WTC11 (cell line): ENCODE results near the gene PAX8. TPM values are rescaled to one million over a fixed set of nuclear protein-coding genes. Genes with fewer than 3 reads are reported as not detected.

Experiments
- ATAC-seq: fragments of 200-7000 bp; cut with Tn5 transposase; 2 replicates; pipeline ENCODE4 v1.10.0; 2021; ENCODE audit warnings: mild to moderate bottlenecking, moderate library complexity
- CTCF ChIA-PET: fragments of 300-600 bp; sonication (Branson Sonifier 250); formaldehyde crosslinking; loops from one replicate; lab custom pipeline; 2021; ENCODE audit warnings: antibody characterized with exemption; lab: Charles Lee
- POLR2A ChIA-PET: fragments of 350-600 bp; sonication (Branson Sonifier 250); formaldehyde crosslinking; loops from one replicate; lab custom pipeline; 2021; ENCODE audit warnings: antibody characterized with exemption; lab: Charles Lee
- DNase-seq: peaks from one replicate; pipeline ENCODE4 v3.0.0; 2021; ENCODE audit warnings: low spot score
- H3K27ac Mint-ChIP-seq: 2 replicates; pipeline ENCODE4 v1.8.0; 2021; ENCODE audit warnings: mixed read lengths
- H3K27me3 Mint-ChIP-seq: 2 replicates; pipeline ENCODE4 v1.8.0; 2021; ENCODE audit warnings: low read depth, mild to moderate bottlenecking, moderate library complexity, mixed read lengths
- H3K36me3 Mint-ChIP-seq: 2 replicates; pipeline ENCODE4 v1.8.0; 2021; ENCODE audit warnings: mixed read lengths
- H3K4me1 Mint-ChIP-seq: 2 replicates; pipeline ENCODE4 v1.8.0; 2022; ENCODE audit warnings: mixed read lengths
- H3K4me3 Mint-ChIP-seq: 2 replicates; pipeline ENCODE4 v1.8.0; 2021; ENCODE audit warnings: mild to moderate bottlenecking, moderate library complexity, mixed read lengths
- H3K9me3 Mint-ChIP-seq: 2 replicates; pipeline ENCODE4 v1.8.0; 2021; ENCODE audit warnings: mixed read lengths
- ATF1 ChIP-seq: sonication (generic); formaldehyde crosslinking; IDR thresholded peaks from 2 replicates; pipeline ENCODE4 v1.8.1; 2023; ENCODE audit warnings: mild to moderate bottlenecking, moderate library complexity, missing genetic modification reagents
- ESRRA ChIP-seq: sonication (generic); formaldehyde crosslinking; IDR thresholded peaks from 2 replicates; pipeline ENCODE4 v1.8.1; 2022; ENCODE audit warnings: mild to moderate bottlenecking, missing genetic modification reagents, borderline replicate concordance
- FOXK1 ChIP-seq: sonication (generic); formaldehyde crosslinking; IDR thresholded peaks from 2 replicates; pipeline ENCODE4 v1.8.0; 2022; ENCODE audit warnings: mild to moderate bottlenecking, moderate library complexity, missing genetic modification reagents
- IRF2 ChIP-seq: sonication (generic); formaldehyde crosslinking; IDR thresholded peaks from 2 replicates; pipeline ENCODE4 v1.8.0; 2022; ENCODE audit warnings: low read depth, missing genetic modification reagents, borderline replicate concordance
- JUN ChIP-seq: sonication (generic); formaldehyde crosslinking; IDR thresholded peaks from 2 replicates; pipeline ENCODE4 v1.8.0; 2023; ENCODE audit warnings: mild to moderate bottlenecking, missing genetic modification reagents
- NFYB ChIP-seq: sonication (generic); formaldehyde crosslinking; conservative IDR thresholded peaks from 2 replicates; pipeline ENCODE4 v1.8.0; 2022; ENCODE audit warnings: low read depth, missing genetic modification reagents
- NR1H2 ChIP-seq: sonication (generic); formaldehyde crosslinking; IDR thresholded peaks from 2 replicates; pipeline ENCODE4 v1.9.0; 2021; ENCODE audit warnings: mild to moderate bottlenecking, moderate library complexity, missing genetic modification reagents
- OVOL2 ChIP-seq: fragments of 250-450 bp; sonication (Bioruptor Pico); IDR thresholded peaks from 2 replicates; pipeline ENCODE4 v1.9.0; 2021; ENCODE audit warnings: mild to moderate bottlenecking, borderline replicate concordance
- PREB ChIP-seq: sonication (generic); formaldehyde crosslinking; IDR thresholded peaks from 2 replicates; pipeline ENCODE4 v1.8.1; 2022; ENCODE audit warnings: mild to moderate bottlenecking, missing genetic modification reagents, moderate library complexity, borderline replicate concordance
- SOX15 ChIP-seq: fragments of 250-450 bp; sonication (Bioruptor Pico); IDR thresholded peaks from 2 replicates; pipeline ENCODE4 v1.9.0; 2021; ENCODE audit warnings: mild to moderate bottlenecking
- USF1 ChIP-seq: sonication (generic); formaldehyde crosslinking; IDR thresholded peaks from 2 replicates; pipeline ENCODE4 v1.8.0; 2022; ENCODE audit warnings: mild to moderate bottlenecking, missing genetic modification reagents
- USF2 ChIP-seq: sonication (generic); formaldehyde crosslinking; IDR thresholded peaks from 2 replicates; pipeline ENCODE4 v1.8.1; 2023; ENCODE audit warnings: mild to moderate bottlenecking, missing genetic modification reagents, moderate library complexity
- ZBTB43 ChIP-seq: sonication (generic); formaldehyde crosslinking; IDR thresholded peaks from 2 replicates; pipeline ENCODE4 v1.8.1; 2023; ENCODE audit warnings: mild to moderate bottlenecking, missing genetic modification reagents
- ZNF423 ChIP-seq: fragments of 250-450 bp; sonication (Bioruptor Pico); IDR thresholded peaks from 2 replicates; pipeline ENCODE4 v2.1.2; 2022; ENCODE audit warnings: mild to moderate bottlenecking, moderate library complexity
- total RNA-seq: library from RNA; stranded (reverse); gene quantifications from 3 replicates; pipeline ENCODE4 v1.2.3, GENCODE V29; 2021
- TF ChIP-seq, protein P1 (sequence below): sonication (generic); formaldehyde crosslinking; IDR thresholded peaks from 2 replicates; pipeline ENCODE4 v1.8.0; 2022; ENCODE audit warnings: missing genetic modification reagents
- TF ChIP-seq, protein P2 (sequence below): sonication (generic); formaldehyde crosslinking; IDR thresholded peaks from 2 replicates; pipeline ENCODE4 v1.8.0; 2022; ENCODE audit warnings: mild to moderate bottlenecking, missing genetic modification reagents
- TF ChIP-seq, protein P3 (sequence below): fragments of 250-450 bp; sonication (Bioruptor Pico); conservative IDR thresholded peaks from 2 replicates; pipeline ENCODE4 v1.9.0; 2021; ENCODE audit warnings: mild to moderate bottlenecking
- TF ChIP-seq, protein P4 (sequence below): fragments of 250-450 bp; sonication (Bioruptor Pico); IDR thresholded peaks from 2 replicates; pipeline ENCODE4 v1.8.0; 2021; ENCODE audit warnings: mild to moderate bottlenecking
- TF ChIP-seq, protein P5 (sequence below): sonication (generic); formaldehyde crosslinking; IDR thresholded peaks from 2 replicates; pipeline ENCODE4 v1.8.0; 2022; ENCODE audit warnings: mild to moderate bottlenecking, missing genetic modification reagents

The PAX8 gene
- total RNA-seq, 1 experiment from 2014 or later, result 0.35 TPM

- TF ChIP-seq, protein P1, sequence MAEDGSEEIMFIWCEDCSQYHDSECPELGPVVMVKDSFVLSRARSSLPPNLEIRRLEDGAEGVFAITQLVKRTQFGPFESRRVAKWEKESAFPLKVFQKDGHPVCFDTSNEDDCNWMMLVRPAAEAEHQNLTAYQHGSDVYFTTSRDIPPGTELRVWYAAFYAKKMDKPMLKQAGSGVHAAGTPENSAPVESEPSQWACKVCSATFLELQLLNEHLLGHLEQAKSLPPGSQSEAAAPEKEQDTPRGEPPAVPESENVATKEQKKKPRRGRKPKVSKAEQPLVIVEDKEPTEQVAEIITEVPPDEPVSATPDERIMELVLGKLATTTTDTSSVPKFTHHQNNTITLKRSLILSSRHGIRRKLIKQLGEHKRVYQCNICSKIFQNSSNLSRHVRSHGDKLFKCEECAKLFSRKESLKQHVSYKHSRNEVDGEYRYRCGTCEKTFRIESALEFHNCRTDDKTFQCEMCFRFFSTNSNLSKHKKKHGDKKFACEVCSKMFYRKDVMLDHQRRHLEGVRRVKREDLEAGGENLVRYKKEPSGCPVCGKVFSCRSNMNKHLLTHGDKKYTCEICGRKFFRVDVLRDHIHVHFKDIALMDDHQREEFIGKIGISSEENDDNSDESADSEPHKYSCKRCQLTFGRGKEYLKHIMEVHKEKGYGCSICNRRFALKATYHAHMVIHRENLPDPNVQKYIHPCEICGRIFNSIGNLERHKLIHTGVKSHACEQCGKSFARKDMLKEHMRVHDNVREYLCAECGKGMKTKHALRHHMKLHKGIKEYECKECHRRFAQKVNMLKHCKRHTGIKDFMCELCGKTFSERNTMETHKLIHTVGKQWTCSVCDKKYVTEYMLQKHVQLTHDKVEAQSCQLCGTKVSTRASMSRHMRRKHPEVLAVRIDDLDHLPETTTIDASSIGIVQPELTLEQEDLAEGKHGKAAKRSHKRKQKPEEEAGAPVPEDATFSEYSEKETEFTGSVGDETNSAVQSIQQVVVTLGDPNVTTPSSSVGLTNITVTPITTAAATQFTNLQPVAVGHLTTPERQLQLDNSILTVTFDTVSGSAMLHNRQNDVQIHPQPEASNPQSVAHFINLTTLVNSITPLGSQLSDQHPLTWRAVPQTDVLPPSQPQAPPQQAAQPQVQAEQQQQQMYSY (CRISPR knock-in tag), result no peak
- TF ChIP-seq NFYB (CRISPR knock-in tag) (no peak), ESRRA (no peak), PREB (no peak), ZNF423 (CRISPR knock-in tag) (no peak), IRF2 (no peak)
- TF ChIP-seq, protein P2, sequence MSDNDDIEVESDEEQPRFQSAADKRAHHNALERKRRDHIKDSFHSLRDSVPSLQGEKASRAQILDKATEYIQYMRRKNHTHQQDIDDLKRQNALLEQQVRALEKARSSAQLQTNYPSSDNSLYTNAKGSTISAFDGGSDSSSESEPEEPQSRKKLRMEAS, result no peak
Observed at GRCh38 chr2:113263546-113263945, 15.2 kb downstream of the PAX8 start (continued).

- ATAC-seq (no peak), DNase-seq (no peak)
- Mint-ChIP-seq H3K27me3 (peaks cover 50% of the 10 kb centered on the region), H3K4me3 (no peak overlapping the region), H3K4me1 (peaks cover 21% of the 10 kb centered on the region), H3K36me3 (peaks cover 2% of the 10 kb centered on the region), H3K9me3 (peaks cover 2% of the 10 kb centered on the region; the same call in 1 of the 2 replicates), H3K27ac (no peak overlapping the region)
- POLR2A ChIA-PET, result interaction anchor here (1.0 kb wide), 1 partner anchor 17 kb away, joined by 3 read pairs; no protein-coding TSS in a partner anchor
- TF ChIP-seq USF1 (CRISPR knock-in tag) (no peak), FOXK1 (CRISPR knock-in tag) (no peak)
- TF ChIP-seq, protein P3, sequence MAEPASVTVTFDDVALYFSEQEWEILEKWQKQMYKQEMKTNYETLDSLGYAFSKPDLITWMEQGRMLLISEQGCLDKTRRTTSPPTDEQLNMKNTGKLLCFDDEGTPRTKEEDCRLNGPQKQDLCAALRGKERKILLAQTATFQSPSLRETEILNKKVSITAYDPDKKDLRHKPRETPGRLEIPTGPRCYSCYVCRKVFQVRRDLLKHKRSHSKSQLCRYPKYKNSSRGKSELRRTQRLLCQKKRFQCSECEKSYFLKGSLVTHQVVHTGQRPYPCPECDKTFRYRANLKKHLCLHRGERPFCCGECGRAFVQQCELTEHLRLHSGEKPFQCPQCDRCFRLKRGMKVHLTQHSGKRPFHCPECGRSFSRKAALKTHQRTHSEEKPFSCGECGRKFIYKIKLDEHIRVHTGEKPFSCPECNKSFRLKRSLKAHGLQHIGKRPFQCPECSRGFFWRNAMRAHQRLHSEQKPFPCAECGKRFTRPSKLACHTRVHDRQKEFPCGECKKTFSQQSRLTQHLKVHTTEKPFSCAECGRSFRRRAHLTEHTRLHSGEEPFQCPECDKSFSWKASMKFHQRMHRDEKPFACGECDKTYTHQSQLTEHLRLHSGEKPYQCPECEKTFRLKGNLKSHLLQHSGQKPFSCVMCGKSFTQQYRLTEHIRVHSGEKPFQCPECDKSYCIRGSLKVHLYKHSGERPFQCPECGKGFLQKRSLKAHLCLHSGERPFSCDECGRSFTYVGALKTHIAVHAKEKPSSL, result no peak
- CTCF ChIA-PET, result interaction anchor here (1.0 to 1.4 kb wide), 3 partner anchors 11 to 57 kb away, joined by 3 to 5 read pairs (median 4); no protein-coding TSS in a partner anchor
Observed at GRCh38 chr2:113260991-113261390, 17.7 kb downstream of the PAX8 start.

DNA sequence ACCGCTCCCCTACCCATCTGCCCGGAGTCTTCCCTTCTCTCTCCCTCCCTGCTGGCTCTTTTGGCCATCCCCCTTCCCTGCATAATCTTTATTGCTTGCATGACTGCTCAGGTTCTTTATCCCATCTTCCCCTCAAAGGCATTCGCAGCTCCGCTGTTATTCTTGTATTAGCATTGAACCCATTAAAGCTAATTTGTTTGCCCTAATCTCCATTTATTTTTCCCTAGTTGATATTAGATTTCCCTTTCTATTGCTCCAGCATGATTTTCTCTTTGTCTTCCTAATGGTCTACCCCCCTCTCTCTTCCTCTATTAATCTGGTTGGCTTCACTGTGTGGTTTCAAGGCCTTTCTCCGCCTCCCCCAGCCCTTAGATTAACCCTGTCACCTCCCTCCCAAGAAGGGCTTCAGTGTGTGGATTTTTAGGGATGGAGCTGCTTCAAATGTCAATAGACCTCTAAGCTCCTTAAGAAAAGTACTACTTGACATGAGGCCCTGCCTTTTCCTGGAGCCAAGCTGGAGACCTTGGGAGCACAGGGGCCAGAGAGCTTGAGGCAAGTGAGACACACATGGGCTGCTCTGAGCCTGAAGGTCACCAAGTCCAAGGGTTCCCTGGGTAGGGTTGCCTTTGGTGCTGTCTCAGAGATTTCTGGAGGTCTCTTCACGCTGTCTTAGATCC lies 20.1 kb downstream of the PAX8 start:
- no peak for ATAC-seq
- DNase-seq, result no peak
- H3K4me3 Mint-ChIP-seq, result no peak overlapping the region
- H3K27me3 Mint-ChIP-seq, result peaks cover 43% of the 10 kb centered on the region
- POLR2A ChIA-PET, result no interaction called here
- peaks cover 21% of the 10 kb centered on the region for H3K4me1 Mint-ChIP-seq
- H3K36me3 Mint-ChIP-seq, result peaks cover 7% of the 10 kb centered on the region
- H3K9me3 Mint-ChIP-seq, result peaks cover 8% of the 10 kb centered on the region; the same call in 1 of the 2 replicates
- CTCF ChIA-PET, result interaction anchor here (1.3 to 2.5 kb wide), 3 partner anchors 9 to 149 kb away, joined by 3 to 12 read pairs (median 4); no protein-coding TSS in a partner anchor
- no peak for TF ChIP-seq NR1H2 (CRISPR knock-in tag)
- TF ChIP-seq USF2 (CRISPR knock-in tag), result no peak
- TF ChIP-seq SOX15 (CRISPR knock-in tag), result no peak
- no peak for TF ChIP-seq ATF1 (CRISPR knock-in tag)
- TF ChIP-seq ZBTB43 (CRISPR knock-in tag), result no peak
- TF ChIP-seq, protein P4, sequence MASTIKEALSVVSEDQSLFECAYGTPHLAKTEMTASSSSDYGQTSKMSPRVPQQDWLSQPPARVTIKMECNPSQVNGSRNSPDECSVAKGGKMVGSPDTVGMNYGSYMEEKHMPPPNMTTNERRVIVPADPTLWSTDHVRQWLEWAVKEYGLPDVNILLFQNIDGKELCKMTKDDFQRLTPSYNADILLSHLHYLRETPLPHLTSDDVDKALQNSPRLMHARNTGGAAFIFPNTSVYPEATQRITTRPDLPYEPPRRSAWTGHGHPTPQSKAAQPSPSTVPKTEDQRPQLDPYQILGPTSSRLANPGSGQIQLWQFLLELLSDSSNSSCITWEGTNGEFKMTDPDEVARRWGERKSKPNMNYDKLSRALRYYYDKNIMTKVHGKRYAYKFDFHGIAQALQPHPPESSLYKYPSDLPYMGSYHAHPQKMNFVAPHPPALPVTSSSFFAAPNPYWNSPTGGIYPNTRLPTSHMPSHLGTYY (CRISPR knock-in tag), result no peak
- no peak for TF ChIP-seq OVOL2 (CRISPR knock-in tag)
- TF ChIP-seq, protein P5, sequence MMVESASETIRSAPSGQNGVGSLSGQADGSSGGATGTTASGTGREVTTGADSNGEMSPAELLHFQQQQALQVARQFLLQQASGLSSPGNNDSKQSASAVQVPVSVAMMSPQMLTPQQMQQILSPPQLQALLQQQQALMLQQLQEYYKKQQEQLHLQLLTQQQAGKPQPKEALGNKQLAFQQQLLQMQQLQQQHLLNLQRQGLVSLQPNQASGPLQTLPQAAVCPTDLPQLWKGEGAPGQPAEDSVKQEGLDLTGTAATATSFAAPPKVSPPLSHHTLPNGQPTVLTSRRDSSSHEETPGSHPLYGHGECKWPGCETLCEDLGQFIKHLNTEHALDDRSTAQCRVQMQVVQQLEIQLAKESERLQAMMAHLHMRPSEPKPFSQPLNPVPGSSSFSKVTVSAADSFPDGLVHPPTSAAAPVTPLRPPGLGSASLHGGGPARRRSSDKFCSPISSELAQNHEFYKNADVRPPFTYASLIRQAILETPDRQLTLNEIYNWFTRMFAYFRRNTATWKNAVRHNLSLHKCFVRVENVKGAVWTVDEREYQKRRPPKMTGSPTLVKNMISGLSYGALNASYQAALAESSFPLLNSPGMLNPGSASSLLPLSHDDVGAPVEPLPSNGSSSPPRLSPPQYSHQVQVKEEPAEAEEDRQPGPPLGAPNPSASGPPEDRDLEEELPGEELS (CRISPR knock-in tag), result no peak
- no peak for TF ChIP-seq JUN (CRISPR knock-in tag)
- no peak overlapping the region for H3K27ac Mint-ChIP-seq
